Lower leg skin (tissue), 3 donors: ENCODE measurements around the gene BNIP3.

Experiments
- POLR2A ChIP-seq, 2 donors: fragments of 450-650 bp; IDR thresholded peaks; one replicate each; pipeline ENCODE4 v1.6.1; 2016 to 2017; ENCODE audit warnings: antibody characterized with exemption in 2 of 2, mild to moderate bottlenecking in 1 of 2, moderate library complexity in 1 of 2
- TF ChIP-seq, protein P1 (sequence below), 3 donors: fragments of 450-650 bp; IDR thresholded peaks; one replicate each; pipeline ENCODE4 v1.5.1; 2016; ENCODE audit warnings: antibody characterized with exemption in 3 of 3, mild to moderate bottlenecking in 3 of 3, moderate library complexity in 2 of 3

DNA sequence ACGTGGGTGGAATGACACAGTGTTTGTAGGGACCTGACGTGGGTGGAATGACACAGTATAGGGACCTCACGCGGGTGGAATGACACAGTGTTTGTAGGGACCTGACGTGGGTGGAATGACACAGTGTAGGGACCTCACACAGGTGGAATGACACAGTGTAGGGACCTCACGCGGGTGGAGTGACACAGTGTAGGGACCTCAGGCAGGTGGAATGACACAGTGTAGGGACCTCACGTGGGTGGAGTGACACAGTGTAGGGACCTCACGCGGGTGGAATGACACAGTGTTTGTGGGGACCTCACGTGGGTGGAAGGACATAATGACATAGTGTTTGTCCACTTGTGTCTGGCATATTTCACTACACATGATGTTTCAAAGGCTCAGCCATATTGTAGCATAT is 61.6 kb downstream of the BNIP3 start:
- no peak for TF ChIP-seq POLR2A (IDR thresholded peaks at IDR 0.05)
- TF ChIP-seq, protein P1, sequence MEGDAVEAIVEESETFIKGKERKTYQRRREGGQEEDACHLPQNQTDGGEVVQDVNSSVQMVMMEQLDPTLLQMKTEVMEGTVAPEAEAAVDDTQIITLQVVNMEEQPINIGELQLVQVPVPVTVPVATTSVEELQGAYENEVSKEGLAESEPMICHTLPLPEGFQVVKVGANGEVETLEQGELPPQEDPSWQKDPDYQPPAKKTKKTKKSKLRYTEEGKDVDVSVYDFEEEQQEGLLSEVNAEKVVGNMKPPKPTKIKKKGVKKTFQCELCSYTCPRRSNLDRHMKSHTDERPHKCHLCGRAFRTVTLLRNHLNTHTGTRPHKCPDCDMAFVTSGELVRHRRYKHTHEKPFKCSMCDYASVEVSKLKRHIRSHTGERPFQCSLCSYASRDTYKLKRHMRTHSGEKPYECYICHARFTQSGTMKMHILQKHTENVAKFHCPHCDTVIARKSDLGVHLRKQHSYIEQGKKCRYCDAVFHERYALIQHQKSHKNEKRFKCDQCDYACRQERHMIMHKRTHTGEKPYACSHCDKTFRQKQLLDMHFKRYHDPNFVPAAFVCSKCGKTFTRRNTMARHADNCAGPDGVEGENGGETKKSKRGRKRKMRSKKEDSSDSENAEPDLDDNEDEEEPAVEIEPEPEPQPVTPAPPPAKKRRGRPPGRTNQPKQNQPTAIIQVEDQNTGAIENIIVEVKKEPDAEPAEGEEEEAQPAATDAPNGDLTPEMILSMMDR (IDR thresholded peaks at IDR 0.05) = no peak
